CD14-positive monocyte (primary cell): ENCODE measurements around the gene SLCO3A1. TPM values are rescaled to one million over a fixed set of nuclear protein-coding genes. Genes with fewer than 3 reads are reported as not detected.

Source experiments
- DNase-seq, 3 donors: peaks; one replicate each; pipeline ENCODE4 v3.0.0-alpha.2; 2011 to 2022
- H2AFZ ChIP-seq: 2 replicates; pipeline ENCODE4 v1.6.0; 2012; ENCODE audit warnings: mild to moderate bottlenecking, low read depth, low read length, inconsistent platforms; ENCODE audit not compliant: insufficient read depth, poor library complexity, severe bottlenecking
- H3K27ac ChIP-seq, 2 donors: 1 replicate in 1 of 2; 2 replicates in 1 of 2; pipeline ENCODE4 v1.5.1; 2012 to 2013; ENCODE audit warnings: low read length in 2 of 2, control low read depth in 1 of 2, inconsistent platforms in 1 of 2, low read depth in 1 of 2, mild to moderate bottlenecking in 1 of 2
- H3K27me3 ChIP-seq, 2 donors: one replicate each; pipeline versions ENCODE4 v1.6.0 to v1.6.1; 2011 to 2013; ENCODE audit warnings: low read length in 2 of 2; ENCODE audit not compliant: control insufficient read depth in 2 of 2, insufficient read depth in 2 of 2
- H3K36me3 ChIP-seq, 2 donors: replicated peaks in 1 of 2; 1 replicate in 1 of 2; 2 replicates in 1 of 2; pipeline versions ENCODE4 v1.5.1 to v1.6.1; 2012 to 2013; ENCODE audit warnings: low read length in 2 of 2, control low read depth in 1 of 2, inconsistent platforms in 1 of 2, mild to moderate bottlenecking in 1 of 2; ENCODE audit not compliant: insufficient read depth in 2 of 2, control insufficient read depth in 1 of 2
- H3K4me1 ChIP-seq, 2 donors: 1 replicate in 1 of 2; 2 replicates in 1 of 2; pipeline versions ENCODE4 v1.5.1 to v1.6.1; 2012 to 2013; ENCODE audit warnings: low read length in 2 of 2, control low read depth in 1 of 2, inconsistent platforms in 1 of 2, mild to moderate bottlenecking in 1 of 2, moderate library complexity in 1 of 2; ENCODE audit not compliant: insufficient read depth in 2 of 2, control insufficient read depth in 1 of 2
- H3K4me2 ChIP-seq: replicated peaks from 2 replicates; pipeline ENCODE3; 2012; ENCODE audit warnings: low read length, moderate library complexity, mild to moderate bottlenecking; ENCODE audit not compliant: poor library complexity, severe bottlenecking; ENCODE audit errors: extremely low read depth
- H3K4me3 ChIP-seq, 3 experiments: fragments of 200-600 bp in 1 of 3; sonication (generic) in 1 of 3; replicated peaks in 1 of 3; 1 replicate in 2 of 3; 2 replicates in 1 of 3; pipeline ENCODE4 v1.5.1; 2011 to 2013; ENCODE audit warnings: low read length in 3 of 3, mild to moderate bottlenecking in 3 of 3, control low read depth in 2 of 3, low read depth in 2 of 3, inconsistent platforms in 1 of 3, moderate library complexity in 1 of 3
- H3K79me2 ChIP-seq: 2 replicates; pipeline ENCODE4 v1.6.0; 2012; ENCODE audit warnings: mild to moderate bottlenecking, control low read depth, inconsistent platforms, low read length, moderate library complexity; ENCODE audit not compliant: insufficient read depth
- H3K9ac ChIP-seq: 2 replicates; pipeline ENCODE4 v1.6.0; 2017; ENCODE audit warnings: low read length, mild to moderate bottlenecking; ENCODE audit not compliant: insufficient read depth, poor library complexity, severe bottlenecking
- H3K9me3 ChIP-seq, 2 donors: replicated peaks in 1 of 2; 1 replicate in 1 of 2; 2 replicates in 1 of 2; pipeline versions ENCODE4 v1.5.1 to v1.6.1; 2012 to 2013; ENCODE audit warnings: low read length in 2 of 2, control low read depth in 1 of 2; ENCODE audit not compliant: control insufficient read depth in 1 of 2, insufficient read depth in 1 of 2
- H4K20me1 ChIP-seq: 2 replicates; pipeline ENCODE4 v1.6.0; 2012; ENCODE audit warnings: mild to moderate bottlenecking, low read length, control low read depth, moderate library complexity; ENCODE audit not compliant: insufficient read depth
- H3K27ac Mint-ChIP-seq, 7 donors: one replicate each; pipeline ENCODE4 v1.8.0; 2020; ENCODE audit warnings: mild to moderate bottlenecking in 7 of 7, mixed read lengths in 7 of 7, moderate library complexity in 6 of 7, inconsistent platforms in 2 of 7
- H3K27me3 Mint-ChIP-seq, 3 donors: one replicate each; pipeline ENCODE4 v1.8.0; 2021 to 2022; ENCODE audit warnings: low read depth in 3 of 3, mild to moderate bottlenecking in 3 of 3, mixed read lengths in 3 of 3, moderate library complexity in 3 of 3, inconsistent platforms in 1 of 3
- H3K36me3 Mint-ChIP-seq, 2 donors: one replicate each; pipeline ENCODE4 v1.8.0; 2020; ENCODE audit warnings: mixed read lengths in 2 of 2, inconsistent platforms in 1 of 2, mild to moderate bottlenecking in 1 of 2
- H3K4me1 Mint-ChIP-seq: one replicate; pipeline ENCODE4 v1.8.0; 2020; ENCODE audit warnings: mild to moderate bottlenecking, mixed read lengths
- H3K4me3 Mint-ChIP-seq, 2 donors: one replicate each; pipeline ENCODE4 v1.8.0; 2020; ENCODE audit warnings: mild to moderate bottlenecking in 2 of 2, mixed read lengths in 2 of 2, moderate library complexity in 1 of 2
- H3K9me3 Mint-ChIP-seq, 7 donors: one replicate each; pipeline ENCODE4 v1.8.0; 2020 to 2022; ENCODE audit warnings: mixed read lengths in 7 of 7, mild to moderate bottlenecking in 6 of 7, moderate library complexity in 6 of 7, inconsistent platforms in 2 of 7
- CTCF ChIP-seq: fragments of 200-600 bp; IDR thresholded peaks from one replicate; pipeline ENCODE4 v1.8.0; 2022; ENCODE audit warnings: antibody characterized with exemption, mild to moderate bottlenecking
- WGBS: methylation state at CpG from one replicate; pipeline ENCODE4 v1.1.5; 2013; ENCODE audit warnings: missing lambda C conversion rate; ENCODE audit not compliant: insufficient coverage; 5-methylcytosine and 5-hydroxymethylcytosine counted together
- intact Hi-C, 2 donors: fragments of 100-400 bp; cut with micrococcal nuclease; formaldehyde crosslinking; loops; one replicate each; pipeline versions ENCODE4 v1.15.0 to v1.15.1; 2023
- polyA plus RNA-seq, 3 donors: library from polyadenylated mRNA; depleted of rRNA in 1 of 3; unstranded in 2 of 3; stranded (reverse) in 1 of 3; fragments of 300-500 nt in 2 of 3; fragments of >200 nt in 1 of 3; fragmentation: Illumina TruSeq in 2 of 3; gene quantifications; 1 replicate in 2 of 3; 2 replicates in 1 of 3; pipeline ENCODE4 v1.2.3, GENCODE V29; 2012 to 2021

The SLCO3A1 gene
- polyA plus RNA-seq, 3 donors = 53.7 to 76.2 (median 62.8) TPM

GRCh38 chr15:92040350-92040749 is 186.8 kb downstream of the SLCO3A1 start:
- Mint-ChIP-seq H3K36me3 (peaks cover 2 to 4% of the 10 kb centered on the region in 2 donors), H3K27ac (no peak overlapping the region), H3K4me1 (peaks cover 21% of the 10 kb centered on the region), H3K9me3 (no peaks in the 10 kb centered on the region), H3K27me3 (no peaks in the 10 kb centered on the region), H3K4me3 (no peak overlapping the region)
- H3K4me3 ChIP-seq = no peak overlapping the region
- no peaks in the 10 kb centered on the region for H3K36me3 ChIP-seq
- H4K20me1 ChIP-seq = peaks cover 99% of the 10 kb centered on the region
- H2AFZ ChIP-seq = no peak overlapping the region
- no CpG with 5 or more reads among the region's 1 CpG for WGBS
- TF ChIP-seq CTCF = no peak
- no peak overlapping the region for H3K4me2 ChIP-seq
- H3K27ac ChIP-seq = no peak overlapping the region
- no peak overlapping the region for H3K9ac ChIP-seq
- DNase-seq = no peak
- H3K27me3 ChIP-seq = no peaks in the 10 kb centered on the region
- intact Hi-C loops = no loop called here
- peaks cover 60% of the 10 kb centered on the region for H3K79me2 ChIP-seq
- no peaks in the 10 kb centered on the region for H3K9me3 ChIP-seq
- no peaks in the 10 kb centered on the region for H3K4me1 ChIP-seq

- Histone ChIP-seq H3K36me3 (no peaks in the 10 kb centered on the region), H2AFZ (no peak overlapping the region), H3K4me3 (no peak overlapping the region), H3K4me1 (no peaks in the 10 kb centered on the region), H3K79me2 (peaks cover 58% of the 10 kb centered on the region), H3K27ac (no peak overlapping the region), H3K9me3 (no peaks in the 10 kb centered on the region), H3K27me3 (no peaks in the 10 kb centered on the region), H4K20me1 (peaks cover 99% of the 10 kb centered on the region), H3K4me2 (no peak overlapping the region), H3K9ac (no peak overlapping the region)
- WGBS = 100% methylated on average over 1 of the region's 4 CpGs
- Mint-ChIP-seq H3K27me3 (peaks cover 0 to 1% (median 0%) of the 10 kb centered on the region in 3 donors), H3K4me1 (peaks cover 21% of the 10 kb centered on the region), H3K4me3 (no peak overlapping the region), H3K9me3 (no peaks in the 10 kb centered on the region), H3K27ac (no peak overlapping the region), H3K36me3 (peaks cover 2 to 4% of the 10 kb centered on the region in 2 donors)
- intact Hi-C loops = no loop called here
- DNase-seq = no peak
- no peak for TF ChIP-seq CTCF
Measured at GRCh38 chr15:92041371-92041770, 187.9 kb downstream of the SLCO3A1 start.
